Uterus (tissue), 4 donors: ENCODE results near the gene HIVEP3. TPM values are rescaled to one million over a fixed set of nuclear protein-coding genes. Genes with fewer than 3 reads are reported as not detected.

Experiments
- DNase-seq, 2 donors: peaks; one replicate each; pipeline ENCODE4 v3.0.0-alpha.2; 2019 to 2020
- H3K27ac ChIP-seq, 2 donors: fragments of 200-600 bp; sonication (generic); 1 replicate in 1 of 2; 2 replicates in 1 of 2; pipeline ENCODE4 v1.5.1; 2016 to 2018
- H3K27me3 ChIP-seq, 2 donors: fragments of 200-600 bp; sonication (generic); one replicate each; pipeline ENCODE4 v1.5.1; 2018 to 2019; ENCODE audit warnings: control low read depth in 1 of 2
- H3K36me3 ChIP-seq, 2 donors: fragments of 200-600 bp; sonication (generic); one replicate each; pipeline ENCODE4 v1.5.1; 2019; ENCODE audit warnings: control low read depth in 1 of 2
- H3K4me1 ChIP-seq, 2 donors: fragments of 200-600 bp; sonication (generic); one replicate each; pipeline ENCODE4 v1.5.1; 2018 to 2019; ENCODE audit warnings: control low read depth in 1 of 2
- H3K4me3 ChIP-seq, 2 donors: fragments of 200-600 bp; sonication (generic); 1 replicate in 1 of 2; 2 replicates in 1 of 2; pipeline ENCODE4 v1.5.1; 2018 to 2019; ENCODE audit warnings: mild to moderate bottlenecking in 1 of 2
- H3K9me3 ChIP-seq, 2 donors: fragments of 200-600 bp; sonication (generic); one replicate each; pipeline ENCODE4 v1.5.1; 2019; ENCODE audit warnings: control low read depth in 1 of 2
- POLR2A ChIP-seq, 2 donors: fragments of 450-650 bp; IDR thresholded peaks; one replicate each; pipeline ENCODE4 v1.6.1; 2016; ENCODE audit warnings: antibody characterized with exemption in 2 of 2, mild to moderate bottlenecking in 1 of 2, moderate library complexity in 1 of 2
- intact Hi-C: fragments of 100-400 bp; cut with DNase I; formaldehyde crosslinking; loops from one replicate; pipeline ENCODE4 v1.15.1; 2023; ENCODE audit warnings: low total_unique reads
- total RNA-seq, 4 donors: library from RNA; depleted of rRNA in 3 of 4; stranded (reverse); fragments of >200 nt in 3 of 4; gene quantifications; one replicate each; pipeline versions ENCODE4 v1.1.0 to v1.2.4, GENCODE V29; 2014 to 2023
- TF ChIP-seq, protein P1 (sequence below), 4 experiments: fragments of 200-600 bp in 2 of 4; fragments of 450-650 bp in 2 of 4; sonication (generic) in 2 of 4; IDR thresholded peaks; one replicate each; pipeline ENCODE4 v1.5.1; 2016 to 2019; ENCODE audit warnings: antibody characterized with exemption in 4 of 4, mild to moderate bottlenecking in 2 of 4, moderate library complexity in 1 of 4
- donor health status: DM: yes; HTN: yes; CAD: no.

Gene HIVEP3
- total RNA-seq, 4 donors from 2014 or later = 0.51 to 7.6 (median 2.9) TPM

DNA sequence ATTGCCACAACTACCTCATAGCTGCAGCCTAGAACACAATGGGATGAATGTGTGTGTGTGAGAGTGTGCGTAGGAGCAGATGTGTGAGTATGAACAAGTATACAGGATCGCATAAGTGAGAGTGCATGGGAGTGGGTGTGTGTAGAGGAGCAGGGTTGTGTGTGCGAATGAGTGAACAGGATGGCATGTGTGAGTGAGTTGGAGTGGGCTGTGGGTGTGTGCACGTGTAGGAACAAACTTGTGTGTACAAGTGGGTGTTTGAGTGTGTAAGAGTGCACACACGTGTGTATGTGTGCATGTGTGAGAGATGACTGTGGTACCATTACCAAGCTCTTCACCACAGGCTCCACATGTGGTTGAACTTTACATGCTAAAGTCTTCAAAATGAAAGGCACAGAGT is 258.8 kb downstream of the HIVEP3 start:
- no peaks in the 10 kb centered on the region for H3K36me3 ChIP-seq
- DNase-seq = no peak
- no peaks in the 10 kb centered on the region for H3K9me3 ChIP-seq
- H3K27ac ChIP-seq = no peak overlapping the region
- TF ChIP-seq, protein P1, sequence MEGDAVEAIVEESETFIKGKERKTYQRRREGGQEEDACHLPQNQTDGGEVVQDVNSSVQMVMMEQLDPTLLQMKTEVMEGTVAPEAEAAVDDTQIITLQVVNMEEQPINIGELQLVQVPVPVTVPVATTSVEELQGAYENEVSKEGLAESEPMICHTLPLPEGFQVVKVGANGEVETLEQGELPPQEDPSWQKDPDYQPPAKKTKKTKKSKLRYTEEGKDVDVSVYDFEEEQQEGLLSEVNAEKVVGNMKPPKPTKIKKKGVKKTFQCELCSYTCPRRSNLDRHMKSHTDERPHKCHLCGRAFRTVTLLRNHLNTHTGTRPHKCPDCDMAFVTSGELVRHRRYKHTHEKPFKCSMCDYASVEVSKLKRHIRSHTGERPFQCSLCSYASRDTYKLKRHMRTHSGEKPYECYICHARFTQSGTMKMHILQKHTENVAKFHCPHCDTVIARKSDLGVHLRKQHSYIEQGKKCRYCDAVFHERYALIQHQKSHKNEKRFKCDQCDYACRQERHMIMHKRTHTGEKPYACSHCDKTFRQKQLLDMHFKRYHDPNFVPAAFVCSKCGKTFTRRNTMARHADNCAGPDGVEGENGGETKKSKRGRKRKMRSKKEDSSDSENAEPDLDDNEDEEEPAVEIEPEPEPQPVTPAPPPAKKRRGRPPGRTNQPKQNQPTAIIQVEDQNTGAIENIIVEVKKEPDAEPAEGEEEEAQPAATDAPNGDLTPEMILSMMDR (IDR thresholded peaks at IDR 0.05) = no peak
- no peak for TF ChIP-seq POLR2A (IDR thresholded peaks at IDR 0.05)
- H3K27me3 ChIP-seq = no peaks in the 10 kb centered on the region
- intact Hi-C loops = no loop called here
- peaks cover 0 to 13% of the 10 kb centered on the region in 2 donors for H3K4me1 ChIP-seq
- no peak overlapping the region for H3K4me3 ChIP-seq

DNA sequence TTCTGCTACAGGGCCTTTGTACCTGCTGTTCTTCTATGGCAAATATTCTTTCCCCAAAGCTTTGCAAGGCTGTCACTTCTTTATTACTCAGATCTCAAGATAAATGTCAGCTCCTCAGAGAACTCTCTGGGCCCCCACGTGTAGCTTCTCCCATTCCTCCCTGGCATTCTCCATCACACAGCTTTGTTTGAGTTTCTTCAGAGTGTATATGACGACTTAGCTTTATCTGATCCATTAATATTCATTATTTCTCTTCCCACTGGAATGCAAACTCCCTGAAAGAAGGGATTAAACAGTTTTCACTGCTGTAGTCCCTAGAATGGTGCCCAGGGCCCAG is 259.6 kb downstream of the HIVEP3 start:
- DNase-seq = no peak
- TF ChIP-seq, protein P1 (IDR thresholded peaks at IDR 0.05) = no peak
- no peak for TF ChIP-seq POLR2A (IDR thresholded peaks at IDR 0.05)
- Histone ChIP-seq H3K9me3 (no peaks in the 10 kb centered on the region), H3K36me3 (no peaks in the 10 kb centered on the region), H3K4me3 (no peak overlapping the region), H3K4me1 (peaks cover 0 to 13% of the 10 kb centered on the region in 2 donors), H3K27ac (no peak overlapping the region), H3K27me3 (no peaks in the 10 kb centered on the region)
- intact Hi-C loops = no loop called here

DNA sequence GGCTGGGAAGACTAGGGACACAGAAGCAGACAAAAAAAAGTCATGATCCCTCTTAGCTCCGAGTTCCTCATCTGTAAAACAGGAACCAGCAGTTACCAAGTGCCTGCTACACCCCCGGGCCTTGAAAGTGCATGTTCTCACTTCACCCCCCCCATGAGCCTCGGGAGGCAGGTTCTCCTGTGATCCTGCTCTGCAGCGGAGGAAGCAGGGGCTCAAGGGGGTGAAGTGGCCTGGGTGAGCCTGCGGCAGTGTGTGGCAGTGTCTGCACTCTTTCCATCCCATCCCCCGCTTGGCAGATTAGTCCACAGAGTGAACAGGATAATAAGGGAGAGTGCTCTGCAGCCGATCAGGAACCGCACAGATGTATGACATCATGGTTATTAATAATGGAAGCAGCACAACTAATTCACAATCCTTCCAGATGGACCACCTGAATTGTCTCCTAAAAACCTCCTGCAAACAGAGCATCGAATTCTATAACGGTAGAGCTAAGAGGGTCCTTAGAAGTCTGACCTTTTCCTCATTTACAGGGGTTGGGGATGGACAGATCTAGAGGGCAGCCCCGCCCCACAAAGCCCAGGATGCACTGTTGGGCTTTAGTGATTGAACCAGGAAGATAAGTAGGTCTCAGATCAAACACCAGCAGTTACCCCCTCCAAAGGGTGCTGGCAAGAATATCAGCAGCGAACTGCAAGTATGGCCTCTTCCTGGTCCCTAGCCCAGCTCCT is 260.1 kb downstream of the HIVEP3 start:
- Histone ChIP-seq H3K4me1 (peaks cover 0 to 13% of the 10 kb centered on the region in 2 donors), H3K36me3 (no peaks in the 10 kb centered on the region), H3K27ac (no peak overlapping the region), H3K4me3 (no peak overlapping the region), H3K27me3 (no peaks in the 10 kb centered on the region), H3K9me3 (no peaks in the 10 kb centered on the region)
- TF ChIP-seq, protein P1 (IDR thresholded peaks at IDR 0.05) = no peak
- no peak for TF ChIP-seq POLR2A (IDR thresholded peaks at IDR 0.05)
- DNase-seq = no peak
- intact Hi-C loops = no loop called here

GRCh38 chr1:41657679-41658295 is 260.9 kb downstream of the HIVEP3 start:
- DNase-seq = no peak
- no peak overlapping the region for H3K4me3 ChIP-seq
- H3K4me1 ChIP-seq = peaks cover 0 to 10% of the 10 kb centered on the region in 2 donors
- no peaks in the 10 kb centered on the region for H3K36me3 ChIP-seq
- H3K9me3 ChIP-seq = no peaks in the 10 kb centered on the region
- H3K27ac ChIP-seq = no peak overlapping the region
- H3K27me3 ChIP-seq = no peaks in the 10 kb centered on the region
- no peak for TF ChIP-seq POLR2A (IDR thresholded peaks at IDR 0.05)
- TF ChIP-seq, protein P1 (IDR thresholded peaks at IDR 0.05) = no peak
- intact Hi-C loops = no loop called here

GRCh38 chr1:41656825-41657500 is 261.8 kb downstream of the HIVEP3 start:
- intact Hi-C loops = no loop called here
- Histone ChIP-seq H3K27ac (no peak overlapping the region), H3K36me3 (no peaks in the 10 kb centered on the region), H3K4me1 (peaks cover 0 to 8% of the 10 kb centered on the region in 2 donors), H3K4me3 (no peak overlapping the region), H3K9me3 (no peaks in the 10 kb centered on the region), H3K27me3 (no peaks in the 10 kb centered on the region)
- TF ChIP-seq, protein P1 (IDR thresholded peaks at IDR 0.05) = no peak
- no peak for DNase-seq
